GM13977 (cell line): Measurements from ENCODE around the gene MAGI2.

Source experiments
- DNase-seq: peaks from one replicate; pipeline ENCODE4 v3.0.0; 2012; ENCODE audit warnings: low spot score
- CTCF ChIP-seq: IDR thresholded peaks from 2 replicates; pipeline ENCODE4 v1.5.1; 2012; ENCODE audit warnings: mild to moderate bottlenecking, control low read depth; ENCODE audit not compliant: insufficient read depth; ENCODE audit errors: extremely low read depth, missing control alignments
- in situ Hi-C: fragments of 300-500 bp; cut with MboI; formaldehyde crosslinking; loops from one replicate; pipeline ENCODE4 v1.12.0; 2022; ENCODE audit warnings: low sequenced_read_pairs, low pct_unique_long_range_greater_than_20kb, mixed read lengths, inconsistent platforms; ENCODE audit not compliant: unreplicated experiment

Gene MAGI2

GRCh38 chr7:78346827-78347226, 1106.6 kb downstream of the MAGI2 start:
- no peak for TF ChIP-seq CTCF
- in situ Hi-C loops, result no loop called here

GRCh38 chr7:78345979-78346378, 1107.5 kb downstream of the MAGI2 start:
- no peak for DNase-seq
- TF ChIP-seq CTCF, result no peak
- in situ Hi-C loops, result no loop called here

More at GRCh38 chr7:78346827-78347226, 1106.6 kb downstream of the MAGI2 start:
- DNase-seq, result no peak

- TF ChIP-seq CTCF, result no peak
- in situ Hi-C loops, result no loop called here
- no peak for DNase-seq
These were observed 1108.1 kb downstream of the MAGI2 start for GRCh38 chr7:78345293-78345911.

- no peak for DNase-seq
- no peak for TF ChIP-seq CTCF
- in situ Hi-C loops, result no loop called here
These were observed 1119.0 kb downstream of the MAGI2 start for GRCh38 chr7:78334426-78334825.

- in situ Hi-C loops, result no loop called here
- no peak for TF ChIP-seq CTCF
- no peak for DNase-seq
These were observed 1119.7 kb downstream of the MAGI2 start for GRCh38 chr7:78333530-78334425.

- no peak for TF ChIP-seq CTCF
- in situ Hi-C loops, result no loop called here
- DNase-seq, result no peak
These were observed 1124.3 kb downstream of the MAGI2 start for GRCh38 chr7:78329001-78329655.
